ENCODE data around the gene STAM2.

Gene STAM2

DNA sequence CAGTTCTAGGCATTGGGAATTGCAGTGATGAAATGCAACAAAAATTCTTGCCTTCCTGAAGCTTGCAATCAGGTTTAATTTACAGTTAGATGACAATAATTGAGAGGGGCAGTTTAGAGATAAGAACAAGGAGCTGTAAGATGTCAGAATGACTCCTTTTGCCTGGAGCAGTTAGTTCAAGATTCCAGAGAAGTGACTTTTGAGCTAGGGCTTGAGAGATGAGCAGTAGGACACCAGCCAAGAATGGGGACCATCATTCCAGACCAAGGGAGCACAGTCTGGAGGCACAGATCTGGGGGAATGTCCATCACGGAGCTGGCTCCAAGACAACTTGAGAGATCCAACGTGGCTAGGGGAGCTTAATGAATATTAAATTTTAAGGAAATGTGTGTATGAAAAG is 103.6 kb downstream of the STAM2 start:
- DNase-seq (ENCODE audit: low read depth in 2 of 2, low spot score in 1 of 2): no peak

- DNase-seq (ENCODE audit: low read depth in 2 of 2, low spot score in 1 of 2): no peak
Observed at GRCh38 chr2:152071518-152071917, 104.0 kb downstream of the STAM2 start.

GRCh38 chr2:152071092-152071491 is 104.5 kb downstream of the STAM2 start:
- no peak for DNase-seq (ENCODE audit: low read depth in 2 of 2, low spot score in 1 of 2)

DNA sequence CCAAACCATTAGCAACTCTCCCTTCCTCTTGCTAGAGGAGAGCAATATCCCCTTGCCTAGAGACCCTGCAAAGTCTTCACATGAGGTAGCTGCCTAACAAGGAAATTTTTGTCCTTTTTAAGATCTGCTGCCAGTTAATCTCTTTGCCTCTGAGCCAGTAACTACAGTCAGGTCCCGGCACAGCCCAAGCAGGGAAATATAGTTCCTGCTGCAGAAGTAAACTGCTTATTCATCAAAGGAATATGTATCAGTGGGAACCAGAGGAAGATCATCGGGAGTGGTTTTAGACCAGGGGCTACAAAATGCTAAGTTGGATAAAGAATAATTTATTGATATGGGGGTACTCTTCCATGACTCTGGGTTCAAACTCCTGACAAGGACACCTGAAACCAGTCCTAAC is 107.3 kb downstream of the STAM2 start:
- no peak for DNase-seq (ENCODE audit: low read depth in 2 of 2, low spot score in 1 of 2)

- no peak for DNase-seq (ENCODE audit: low read depth in 2 of 2, low spot score in 1 of 2)
Observed at GRCh38 chr2:152067823-152068222, 107.7 kb downstream of the STAM2 start.

All from stimulated activated CD8-positive, alpha-beta memory T cell treated with anti-CD3 and anti-CD28 coated beads, Interleukin-4, amount 100 ng/mL, for 4 hours (primary cell).